Fibroblast of gingiva (primary cell): Measurements from ENCODE around the gene ABR.

Experiments used
- DNase-seq: peaks from one replicate; pipeline ENCODE4 v3.0.0-alpha.2; 2011; ENCODE audit warnings: low read depth

ABR gene

GRCh38 chr17:1120596-1121441 lies 59.0 kb downstream of the ABR start:
- DNase-seq, result no peak

- DNase-seq, result no peak
These were observed 59.9 kb downstream of the ABR start for GRCh38 chr17:1119924-1120323.

GRCh38 chr17:1116602-1117001 lies 63.2 kb downstream of the ABR start:
- DNase-seq, result no peak

- DNase-seq, result no peak
These were observed 66.9 kb downstream of the ABR start for GRCh38 chr17:1112875-1113274.

- DNase-seq, result no peak
These were observed 68.0 kb downstream of the ABR start for GRCh38 chr17:1111599-1112443.

GRCh38 chr17:1110862-1111598 lies 68.8 kb downstream of the ABR start:
- peak; percentile 56 for DNase-seq

- no peak for DNase-seq
These were observed 69.3 kb downstream of the ABR start for GRCh38 chr17:1110541-1110861.

GRCh38 chr17:1109606-1110540 lies 69.9 kb downstream of the ABR start:
- DNase-seq, result no peak

GRCh38 chr17:1108765-1109605 lies 70.8 kb downstream of the ABR start:
- peak; percentile 68 for DNase-seq

- DNase-seq, result no peak
These were observed 71.4 kb downstream of the ABR start for GRCh38 chr17:1108478-1108764.

GRCh38 chr17:1107777-1108477 lies 71.9 kb downstream of the ABR start:
- DNase-seq, result no peak

- no peak for DNase-seq
These were observed 72.6 kb downstream of the ABR start for GRCh38 chr17:1107083-1107776.

GRCh38 chr17:1104222-1104621 lies 75.6 kb downstream of the ABR start:
- no peak for DNase-seq

GRCh38 chr17:1100382-1100781 lies 79.4 kb downstream of the ABR start:
- no peak for DNase-seq

GRCh38 chr17:1099242-1099641 lies 80.5 kb downstream of the ABR start:
- no peak for DNase-seq

- DNase-seq, result peak; percentile 78
These were observed 81.6 kb downstream of the ABR start for GRCh38 chr17:1097972-1098744.

- DNase-seq, result no peak
These were observed 83.6 kb downstream of the ABR start for GRCh38 chr17:1096215-1096614.

GRCh38 chr17:1095853-1096173 lies 84.0 kb downstream of the ABR start:
- no peak for DNase-seq
